OCI-LY3 (cell line): Measurements from ENCODE around the gene RASD1.

Source experiments
- CTCF ChIP-seq: fragments of 200-600, 300-600 bp; sonication (generic); IDR thresholded peaks from 2 replicates; pipeline ENCODE4 v1.5.1; 2014; ENCODE audit warnings: antibody characterized with exemption, low read length, low read depth
- EZH2phosphoT487 ChIP-seq: fragments of 200-600 bp; shearing (Covaris generic); IDR thresholded peaks from 2 replicates; pipeline ENCODE4 v1.6.1; 2018; ENCODE audit warnings: antibody characterized with exemption, mixed run types, low read depth

DNA sequence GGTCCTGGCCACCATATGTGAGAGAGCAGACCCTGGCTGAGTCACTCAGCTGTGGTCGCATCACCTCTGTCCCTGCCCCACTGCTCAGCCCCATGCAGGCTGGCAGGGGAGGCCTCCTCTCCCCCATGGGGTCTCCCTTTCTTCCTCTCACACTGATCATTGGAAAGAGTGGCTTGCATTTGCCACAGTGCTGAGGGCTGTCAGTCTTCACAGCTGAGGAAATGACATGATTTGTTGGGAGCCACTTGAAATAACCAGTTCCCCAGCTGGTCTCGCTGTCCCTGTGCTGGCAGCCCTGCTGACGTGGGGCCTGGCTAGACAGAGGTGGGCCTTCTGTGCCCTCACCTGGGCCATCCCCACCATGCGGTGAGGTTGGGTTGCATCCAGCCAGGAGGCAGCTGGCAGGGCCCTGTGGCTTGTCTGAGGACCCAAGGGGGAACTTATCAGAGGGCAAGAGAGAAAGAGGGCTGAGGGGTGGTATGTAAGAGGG lies 49.5 kb downstream of the RASD1 start:
- TF ChIP-seq CTCF (no peak), EZH2phosphoT487 (no peak)
